Gastrocnemius medialis (tissue), 4 donors: ENCODE measurements around the gene DOCK8. TPM values are rescaled to one million over a fixed set of nuclear protein-coding genes. Genes with fewer than 3 reads are reported as not detected.

Experiments used
- ATAC-seq, 2 donors: fragments of 150-250 bp; one replicate each; pipeline ENCODE4 v1.9.1; 2016
- DNase-seq, 2 donors: peaks; one replicate each; pipeline ENCODE4 v3.0.0-alpha.2; 2019
- H3K27ac ChIP-seq, 4 donors: fragments of 200-600 bp; sonication (generic); 1 replicate in 1 of 4; 2 replicates in 3 of 4; pipeline ENCODE4 v1.5.1; 2016 to 2018; ENCODE audit warnings: mild to moderate bottlenecking in 2 of 4, moderate library complexity in 1 of 4
- H3K27me3 ChIP-seq, 3 donors: fragments of 200-600 bp; sonication (generic) in 2 of 3; 1 replicate in 1 of 3; 2 replicates in 2 of 3; pipeline versions ENCODE4 v1.5.1 to v1.6.0; 2016 to 2019; ENCODE audit warnings: mild to moderate bottlenecking in 1 of 3, moderate library complexity in 1 of 3
- H3K36me3 ChIP-seq, 2 donors: fragments of 200-600 bp; sonication (generic) in 1 of 2; one replicate each; pipeline ENCODE4 v1.5.1; 2017 to 2018
- H3K4me1 ChIP-seq, 2 donors: fragments of 200-600 bp; sonication (generic) in 1 of 2; one replicate each; pipeline ENCODE4 v1.5.1; 2016 to 2017; ENCODE audit warnings: mild to moderate bottlenecking in 2 of 2
- H3K4me3 ChIP-seq, 4 donors: fragments of 200-600 bp; sonication (generic) in 3 of 4; 1 replicate in 1 of 4; 2 replicates in 3 of 4; pipeline ENCODE4 v1.5.1; 2016 to 2019; ENCODE audit warnings: mild to moderate bottlenecking in 2 of 4
- H3K9me3 ChIP-seq, 3 donors: fragments of 200-600 bp; sonication (generic) in 2 of 3; 1 replicate in 1 of 3; 2 replicates in 2 of 3; pipeline ENCODE4 v1.5.1; 2016 to 2019
- POLR2A ChIP-seq, 2 donors: fragments of 450-650 bp; IDR thresholded peaks; one replicate each; pipeline ENCODE4 v1.6.1; 2017; ENCODE audit warnings: antibody characterized with exemption in 2 of 2, mild to moderate bottlenecking in 2 of 2, moderate library complexity in 2 of 2
- in situ Hi-C, 4 donors: fragments of 200-750 bp; cut with MboI; loops; one replicate each; pipeline versions ENCODE4 v1.15.0 to v1.8.0; 2017; ENCODE audit warnings: low sequenced_read_pairs in 4 of 4
- intact Hi-C: fragments of 100-400 bp; cut with DNase I; formaldehyde crosslinking; loops from one replicate; pipeline ENCODE4 v1.15.1; 2023; ENCODE audit warnings: low total_unique reads
- total RNA-seq, 4 donors: library from RNA; depleted of rRNA; stranded (reverse); fragments of >200 nt; gene quantifications; one replicate each; pipeline versions ENCODE4 v1.1.0 to v1.2.3, GENCODE V29; 2016
- TF ChIP-seq, protein P1 (sequence below), 5 experiments: fragments of 450-650 bp in 3 of 5; fragments of 200-600 bp in 2 of 5; sonication (generic) in 2 of 5; IDR thresholded peaks in 4 of 5; conservative IDR thresholded peaks in 1 of 5; 1 replicate in 4 of 5; 2 replicates in 1 of 5; pipeline ENCODE4 v1.5.1; 2016 to 2019; ENCODE audit warnings: antibody characterized with exemption in 5 of 5, mild to moderate bottlenecking in 3 of 5, moderate library complexity in 3 of 5

Gene DOCK8
- total RNA-seq, 4 donors from 2014 or later, result 0.80 to 2.8 (median 2.0) TPM

DNA sequence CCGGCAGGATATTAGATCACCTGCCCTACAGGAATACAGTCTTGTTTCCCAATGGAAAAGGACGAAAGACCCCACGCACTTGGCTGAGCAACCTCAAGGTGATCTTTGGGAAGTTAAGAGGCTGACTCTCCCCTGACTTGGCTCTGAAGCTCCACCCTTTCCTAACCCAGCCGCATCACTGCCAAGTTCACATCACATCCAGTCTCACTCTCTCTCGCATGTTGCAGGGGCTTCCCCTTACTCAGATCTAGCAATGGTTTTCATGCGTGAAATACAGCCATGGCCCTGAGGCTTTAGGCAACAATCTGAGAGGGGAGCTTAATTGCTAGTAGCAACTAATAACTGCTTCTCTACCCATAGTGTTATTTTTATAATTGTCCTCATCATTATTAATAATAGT is 211.6 kb downstream of the DOCK8 start:
- DNase-seq (no peak), ATAC-seq (no peak)
- no peak overlapping the region for H3K27ac ChIP-seq
- TF ChIP-seq, protein P1, sequence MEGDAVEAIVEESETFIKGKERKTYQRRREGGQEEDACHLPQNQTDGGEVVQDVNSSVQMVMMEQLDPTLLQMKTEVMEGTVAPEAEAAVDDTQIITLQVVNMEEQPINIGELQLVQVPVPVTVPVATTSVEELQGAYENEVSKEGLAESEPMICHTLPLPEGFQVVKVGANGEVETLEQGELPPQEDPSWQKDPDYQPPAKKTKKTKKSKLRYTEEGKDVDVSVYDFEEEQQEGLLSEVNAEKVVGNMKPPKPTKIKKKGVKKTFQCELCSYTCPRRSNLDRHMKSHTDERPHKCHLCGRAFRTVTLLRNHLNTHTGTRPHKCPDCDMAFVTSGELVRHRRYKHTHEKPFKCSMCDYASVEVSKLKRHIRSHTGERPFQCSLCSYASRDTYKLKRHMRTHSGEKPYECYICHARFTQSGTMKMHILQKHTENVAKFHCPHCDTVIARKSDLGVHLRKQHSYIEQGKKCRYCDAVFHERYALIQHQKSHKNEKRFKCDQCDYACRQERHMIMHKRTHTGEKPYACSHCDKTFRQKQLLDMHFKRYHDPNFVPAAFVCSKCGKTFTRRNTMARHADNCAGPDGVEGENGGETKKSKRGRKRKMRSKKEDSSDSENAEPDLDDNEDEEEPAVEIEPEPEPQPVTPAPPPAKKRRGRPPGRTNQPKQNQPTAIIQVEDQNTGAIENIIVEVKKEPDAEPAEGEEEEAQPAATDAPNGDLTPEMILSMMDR (IDR thresholded peaks at IDR 0.05 in 4 of 5, conservative IDR thresholded peaks at IDR 0.05 in 1 of 5), result no peak
- TF ChIP-seq POLR2A (IDR thresholded peaks at IDR 0.05), result no peak
- no peaks in the 10 kb centered on the region for H3K27me3 ChIP-seq
- H3K9me3 ChIP-seq, result no peaks in the 10 kb centered on the region
- H3K36me3 ChIP-seq, result no peaks in the 10 kb centered on the region
- intact Hi-C loops (no loop called here), in situ Hi-C loops (no loop called here)
- H3K4me1 ChIP-seq, result no peaks in the 10 kb centered on the region
- H3K4me3 ChIP-seq, result no peak overlapping the region

DNA sequence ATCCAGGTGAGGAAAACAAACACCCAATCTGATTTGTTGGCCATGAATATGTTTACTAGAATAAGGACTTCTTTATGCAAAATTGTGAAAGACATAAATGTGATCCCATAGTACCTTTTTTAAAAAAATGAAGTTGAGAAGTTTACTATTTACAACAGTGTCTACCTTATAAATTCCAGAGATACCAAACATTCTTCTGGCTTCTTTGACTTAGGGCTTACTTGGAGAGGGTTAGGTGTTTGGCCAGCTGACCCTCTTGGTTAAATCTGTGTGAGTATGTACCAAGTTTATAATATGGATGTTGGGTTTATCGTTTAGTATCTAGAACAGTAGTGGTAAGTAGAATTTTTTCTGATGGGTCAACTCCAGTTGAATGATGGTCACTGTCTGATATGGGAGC is 212.3 kb downstream of the DOCK8 start:
- ATAC-seq, result no peak
- Histone ChIP-seq H3K27ac (no peak overlapping the region), H3K4me3 (no peak overlapping the region), H3K27me3 (no peaks in the 10 kb centered on the region), H3K9me3 (no peaks in the 10 kb centered on the region), H3K4me1 (no peaks in the 10 kb centered on the region), H3K36me3 (no peaks in the 10 kb centered on the region)
- no peak for DNase-seq
- TF ChIP-seq, protein P1 (IDR thresholded peaks at IDR 0.05 in 4 of 5, conservative IDR thresholded peaks at IDR 0.05 in 1 of 5), result no peak
- TF ChIP-seq POLR2A (IDR thresholded peaks at IDR 0.05), result no peak
- in situ Hi-C loops (no loop called here), intact Hi-C loops (no loop called here)

DNA sequence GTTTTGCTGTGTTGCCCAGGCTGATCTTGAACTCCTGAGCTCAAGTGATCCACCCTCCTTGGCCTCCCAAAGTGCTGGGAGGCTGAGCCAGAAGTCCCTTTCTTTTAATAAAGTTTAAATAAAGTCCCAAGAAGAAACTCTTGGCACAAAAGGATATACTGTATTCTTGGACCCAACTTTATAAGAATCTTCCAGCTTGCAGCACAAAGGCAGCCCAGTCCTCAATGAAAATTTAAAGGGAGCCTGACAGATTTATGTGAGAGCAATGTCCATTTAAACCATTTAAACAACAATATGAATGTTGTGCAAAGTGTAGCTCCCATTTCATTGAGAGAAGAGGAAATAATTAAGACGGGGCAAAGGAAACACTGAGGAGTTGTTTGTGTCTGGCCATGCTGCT is 217.0 kb downstream of the DOCK8 start:
- Histone ChIP-seq H3K4me3 (no peak overlapping the region), H3K27ac (no peak overlapping the region), H3K9me3 (no peaks in the 10 kb centered on the region), H3K27me3 (no peaks in the 10 kb centered on the region), H3K36me3 (no peaks in the 10 kb centered on the region), H3K4me1 (no peaks in the 10 kb centered on the region)
- DNase-seq (no peak), ATAC-seq (no peak)
- in situ Hi-C loops, result no loop called here
- intact Hi-C loops, result no loop called here
- TF ChIP-seq, protein P1 (IDR thresholded peaks at IDR 0.05 in 4 of 5, conservative IDR thresholded peaks at IDR 0.05 in 1 of 5), result no peak
- no peak for TF ChIP-seq POLR2A (IDR thresholded peaks at IDR 0.05)

DNA sequence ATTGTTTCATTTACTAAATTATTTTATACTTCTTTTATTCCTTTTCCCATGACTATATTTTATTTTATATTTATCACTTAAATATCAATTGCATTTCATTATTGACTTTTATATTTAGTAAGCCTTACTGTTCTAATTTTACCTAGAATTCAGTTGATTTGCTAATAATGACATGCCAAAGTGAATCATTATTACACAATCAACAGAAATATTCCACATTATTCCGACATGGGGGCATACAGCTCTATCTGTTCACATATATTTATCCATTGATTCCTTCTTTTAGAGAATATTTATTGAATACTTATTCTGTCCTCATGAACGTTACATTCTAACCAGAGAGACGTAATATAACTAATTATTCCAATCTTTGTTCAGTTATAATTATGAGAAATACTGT is 221.8 kb downstream of the DOCK8 start:
- intact Hi-C loops, result no loop called here
- Histone ChIP-seq H3K4me1 (no peaks in the 10 kb centered on the region), H3K27ac (peak overlapping the region in 3 of 4 donors; percentile 14 to 48 (median 46)), H3K9me3 (no peaks in the 10 kb centered on the region), H3K27me3 (no peaks in the 10 kb centered on the region), H3K4me3 (no peak overlapping the region), H3K36me3 (no peaks in the 10 kb centered on the region)
- ATAC-seq, result no peak
- no peak for DNase-seq
- TF ChIP-seq POLR2A (IDR thresholded peaks at IDR 0.05), result no peak
- TF ChIP-seq, protein P1 (IDR thresholded peaks at IDR 0.05 in 4 of 5, conservative IDR thresholded peaks at IDR 0.05 in 1 of 5), result no peak
- in situ Hi-C loops, result no loop called here

DNA sequence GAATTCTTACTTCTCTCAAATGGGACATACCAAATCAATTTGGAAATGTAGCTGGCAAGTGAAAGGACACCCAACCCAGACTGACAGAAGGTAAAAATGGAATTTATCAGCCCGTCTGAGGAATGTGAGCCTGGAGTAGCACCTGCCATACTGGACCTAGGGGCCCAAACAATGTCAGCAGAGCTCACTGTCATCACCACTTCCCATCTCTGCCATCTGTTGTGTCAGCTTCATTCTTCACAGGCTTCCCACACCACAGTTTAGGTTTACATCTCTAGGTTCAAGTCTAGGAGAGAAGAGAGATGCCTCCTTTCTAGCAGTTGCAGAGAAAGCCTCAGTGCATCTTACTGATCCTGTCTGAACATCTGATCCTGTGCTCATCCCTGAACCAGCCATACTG is 222.4 kb downstream of the DOCK8 start:
- Histone ChIP-seq H3K36me3 (no peaks in the 10 kb centered on the region), H3K27me3 (no peaks in the 10 kb centered on the region), H3K9me3 (no peaks in the 10 kb centered on the region), H3K27ac (peak overlapping the region in 3 of 4 donors; percentile 14 to 48 (median 46)), H3K4me3 (no peak overlapping the region), H3K4me1 (no peaks in the 10 kb centered on the region)
- intact Hi-C loops (no loop called here), in situ Hi-C loops (no loop called here)
- no peak for DNase-seq
- TF ChIP-seq, protein P1 (IDR thresholded peaks at IDR 0.05 in 4 of 5, conservative IDR thresholded peaks at IDR 0.05 in 1 of 5), result no peak
- TF ChIP-seq POLR2A (IDR thresholded peaks at IDR 0.05), result no peak
- ATAC-seq, result no peak
